ENCODE results near the gene UNC13B.

DNA sequence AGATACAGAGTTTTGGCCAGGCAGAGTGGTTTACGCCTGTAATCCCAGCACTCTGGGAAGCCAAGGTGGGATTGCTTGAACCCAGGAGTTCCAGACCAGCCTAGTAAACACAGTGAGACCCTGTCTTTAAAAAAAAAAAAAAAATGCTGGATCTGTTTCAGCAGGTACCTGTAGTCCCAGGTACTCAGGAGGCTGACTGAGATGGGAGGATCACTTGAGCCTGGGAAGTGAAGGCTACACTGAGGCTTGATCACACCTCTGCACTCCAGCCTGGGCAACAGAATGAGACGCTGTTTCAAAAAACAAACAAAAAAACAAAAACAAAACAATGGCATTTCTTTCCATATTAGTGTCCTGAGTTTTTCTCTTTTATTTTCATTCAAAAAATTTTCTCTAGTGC lies 19.0 kb downstream of the UNC13B start:
- TF ChIP-seq ZNF785 (tag by site-specific recombination; IDR thresholded peaks at IDR 0.05), result no peak
- no peak for TF ChIP-seq ZNF776 (tag by site-specific recombination; IDR thresholded peaks at IDR 0.05; ENCODE audit: borderline replicate concordance)
- TF ChIP-seq ZFP41 (tag by site-specific recombination; IDR thresholded peaks at IDR 0.05; ENCODE audit: borderline replicate concordance), result no peak
- no peak for TF ChIP-seq ZSCAN30 (tag by site-specific recombination; IDR thresholded peaks at IDR 0.05)
- TF ChIP-seq, protein P1, sequence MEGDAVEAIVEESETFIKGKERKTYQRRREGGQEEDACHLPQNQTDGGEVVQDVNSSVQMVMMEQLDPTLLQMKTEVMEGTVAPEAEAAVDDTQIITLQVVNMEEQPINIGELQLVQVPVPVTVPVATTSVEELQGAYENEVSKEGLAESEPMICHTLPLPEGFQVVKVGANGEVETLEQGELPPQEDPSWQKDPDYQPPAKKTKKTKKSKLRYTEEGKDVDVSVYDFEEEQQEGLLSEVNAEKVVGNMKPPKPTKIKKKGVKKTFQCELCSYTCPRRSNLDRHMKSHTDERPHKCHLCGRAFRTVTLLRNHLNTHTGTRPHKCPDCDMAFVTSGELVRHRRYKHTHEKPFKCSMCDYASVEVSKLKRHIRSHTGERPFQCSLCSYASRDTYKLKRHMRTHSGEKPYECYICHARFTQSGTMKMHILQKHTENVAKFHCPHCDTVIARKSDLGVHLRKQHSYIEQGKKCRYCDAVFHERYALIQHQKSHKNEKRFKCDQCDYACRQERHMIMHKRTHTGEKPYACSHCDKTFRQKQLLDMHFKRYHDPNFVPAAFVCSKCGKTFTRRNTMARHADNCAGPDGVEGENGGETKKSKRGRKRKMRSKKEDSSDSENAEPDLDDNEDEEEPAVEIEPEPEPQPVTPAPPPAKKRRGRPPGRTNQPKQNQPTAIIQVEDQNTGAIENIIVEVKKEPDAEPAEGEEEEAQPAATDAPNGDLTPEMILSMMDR (tag by site-specific recombination; IDR thresholded peaks at IDR 0.05), result no peak
